Mesothelial cell of epicardium (in vitro differentiated cells): ENCODE data around the gene WAPL. TPM values are rescaled to one million over a fixed set of nuclear protein-coding genes. Genes with fewer than 3 reads are reported as not detected.
A peak's percentile ranks its signal among the peaks of the same experiment; 100 is the strongest.

Experiments
- DNase-seq, 2 experiments: peaks; one replicate each; pipeline ENCODE4 v3.0.0; 2021; ENCODE audit warnings: low spot score in 2 of 2; ENCODE audit not compliant: unreplicated experiment in 2 of 2
- H3K27ac Mint-ChIP-seq: 2 replicates; pipeline ENCODE4 v1.8.0; 2021; ENCODE audit warnings: mixed read lengths
- H3K27me3 Mint-ChIP-seq: 2 replicates; pipeline ENCODE4 v1.8.0; 2021; ENCODE audit warnings: low read depth, mixed read lengths
- H3K36me3 Mint-ChIP-seq: 2 replicates; pipeline ENCODE4 v1.8.0; 2021; ENCODE audit warnings: mixed read lengths
- H3K4me1 Mint-ChIP-seq: 2 replicates; pipeline ENCODE4 v1.8.0; 2021; ENCODE audit warnings: mixed read lengths
- H3K4me3 Mint-ChIP-seq: 2 replicates; pipeline ENCODE4 v1.8.0; 2021; ENCODE audit warnings: mild to moderate bottlenecking, moderate library complexity, mixed read lengths
- H3K9me3 Mint-ChIP-seq: 2 replicates; pipeline ENCODE4 v1.8.0; 2021; ENCODE audit warnings: mixed read lengths
- CTCF ChIP-seq: fragments of 200-600 bp; sonication (generic); IDR thresholded peaks from one replicate; pipeline ENCODE4 v1.5.0; 2021; ENCODE audit warnings: antibody characterized with exemption; ENCODE audit not compliant: unreplicated experiment
- total RNA-seq: library from RNA; stranded (reverse); gene quantifications from 3 replicates; pipeline ENCODE4 v1.2.1, GENCODE V29; 2021

WAPL gene
- total RNA-seq, 1 donor from 2014 or later: 43.4 TPM

GRCh38 chr10:86520871-86521677 is 518 bp downstream of the WAPL start:
- Mint-ChIP-seq H3K36me3 (peaks cover 17% of the 10 kb centered on the region), H3K27me3 (no peaks in the 10 kb centered on the region), H3K9me3 (no peaks in the 10 kb centered on the region), H3K4me1 (peaks cover 42% of the 10 kb centered on the region), H3K4me3 (peak overlapping the region; percentile 94), H3K27ac (peak overlapping the region; percentile 96)
- TF ChIP-seq CTCF: no peak
- peak; percentile 30 to 51 for DNase-seq

GRCh38 chr10:86518781-86519180 is 2.8 kb downstream of the WAPL start:
- Mint-ChIP-seq H3K36me3 (peaks cover 28% of the 10 kb centered on the region), H3K27ac (no peak overlapping the region), H3K27me3 (no peaks in the 10 kb centered on the region), H3K4me3 (no peak overlapping the region), H3K9me3 (no peaks in the 10 kb centered on the region), H3K4me1 (peaks cover 36% of the 10 kb centered on the region)
- no peak for DNase-seq
- TF ChIP-seq CTCF: no peak

DNA sequence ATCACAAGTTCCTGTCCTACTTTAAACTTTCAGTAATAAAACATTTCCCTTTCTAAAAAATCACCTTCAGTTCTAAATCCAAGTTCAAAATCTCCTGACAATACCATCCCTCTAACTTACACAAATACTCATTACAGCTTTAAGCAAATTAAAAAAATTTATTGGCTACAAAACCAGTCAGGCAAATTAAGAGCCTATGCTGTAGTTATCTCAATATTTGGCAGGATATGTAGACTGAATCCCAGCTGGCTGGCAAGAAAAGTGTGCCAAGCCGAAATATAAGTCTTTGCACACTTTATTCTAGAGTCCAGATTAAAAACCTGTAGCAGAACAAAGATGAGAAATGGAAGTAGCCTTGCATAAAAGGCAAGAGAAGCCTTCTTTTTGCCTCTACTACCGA is 9.5 kb downstream of the WAPL start:
- Mint-ChIP-seq H3K4me1 (peaks cover 11% of the 10 kb centered on the region), H3K27me3 (no peaks in the 10 kb centered on the region), H3K36me3 (peaks cover 29% of the 10 kb centered on the region), H3K4me3 (no peak overlapping the region), H3K9me3 (no peaks in the 10 kb centered on the region), H3K27ac (no peak overlapping the region)
- no peak for TF ChIP-seq CTCF
- DNase-seq: no peak

- no peak overlapping the region for H3K27ac Mint-ChIP-seq
- no peaks in the 10 kb centered on the region for H3K27me3 Mint-ChIP-seq
- H3K9me3 Mint-ChIP-seq: no peaks in the 10 kb centered on the region
- DNase-seq: no peak
- H3K4me1 Mint-ChIP-seq: peaks cover 11% of the 10 kb centered on the region
- H3K36me3 Mint-ChIP-seq: peaks cover 23% of the 10 kb centered on the region
- TF ChIP-seq CTCF: no peak
- no peak overlapping the region for H3K4me3 Mint-ChIP-seq
Measured at GRCh38 chr10:86511027-86511865, 10.3 kb downstream of the WAPL start.

DNA sequence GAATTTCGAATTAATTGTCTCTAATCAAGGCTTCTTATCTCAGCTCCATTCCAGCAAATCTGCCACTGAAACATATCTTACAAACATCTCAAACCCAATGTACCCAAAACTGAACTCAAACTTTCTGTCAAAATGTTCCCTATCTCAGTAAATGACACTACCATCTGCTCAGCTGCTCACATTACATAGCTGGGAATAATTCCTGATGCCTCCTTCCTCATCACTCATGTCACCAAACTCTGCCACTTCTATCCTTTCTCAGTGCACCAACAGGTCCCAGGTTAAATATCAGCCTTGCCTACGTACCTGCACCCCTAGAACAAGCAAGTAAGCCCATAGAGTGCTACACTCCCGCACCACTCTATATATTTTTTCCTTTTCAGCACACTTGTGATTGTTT is 12.4 kb downstream of the WAPL start:
- Mint-ChIP-seq H3K27ac (no peak overlapping the region), H3K9me3 (no peaks in the 10 kb centered on the region), H3K36me3 (peaks cover 13% of the 10 kb centered on the region), H3K4me3 (no peak overlapping the region), H3K27me3 (no peaks in the 10 kb centered on the region), H3K4me1 (peaks cover 9% of the 10 kb centered on the region)
- DNase-seq: no peak
- TF ChIP-seq CTCF: no peak
